HepG2 (cell line): Measurements from ENCODE around the gene RPRD2. TPM values are rescaled to one million over a fixed set of nuclear protein-coding genes. Genes with fewer than 3 reads are reported as not detected.

Source experiments
- BORCS8-MEF2B ChIP-seq: sonication (generic); formaldehyde crosslinking; IDR thresholded peaks from 2 replicates; pipeline ENCODE4 v1.8.0; 2022; ENCODE audit warnings: mild to moderate bottlenecking, missing genetic modification reagents
- GATAD2A ChIP-seq: IDR thresholded peaks from 2 replicates; pipeline ENCODE4 v1.6.1; 2016
- KAT8 ChIP-seq: IDR thresholded peaks from 2 replicates; pipeline ENCODE4 v1.6.1; 2016; ENCODE audit warnings: missing genetic modification reagents, missing compliant biosample characterization
- KLF9 ChIP-seq: IDR thresholded peaks from 2 replicates; pipeline ENCODE4 v1.6.1; 2016; ENCODE audit warnings: low read depth
- MTA1 ChIP-seq: sonication (generic); formaldehyde crosslinking; IDR thresholded peaks from 2 replicates; pipeline ENCODE4 v1.4.0; 2020; ENCODE audit warnings: missing genetic modification reagents, mild to moderate bottlenecking, borderline replicate concordance
- NBN ChIP-seq: fragments of 450-650 bp; conservative IDR thresholded peaks from 2 replicates; pipeline ENCODE4 v1.6.1; 2017
- NFATC3 ChIP-seq: sonication (generic); formaldehyde crosslinking; IDR thresholded peaks from 2 replicates; pipeline ENCODE4 v1.5.1; 2020; ENCODE audit warnings: mild to moderate bottlenecking, missing genetic modification reagents
- POGZ ChIP-seq: sonication (generic); formaldehyde crosslinking; IDR thresholded peaks from 2 replicates; pipeline ENCODE4 v1.4.0; 2020; ENCODE audit warnings: mild to moderate bottlenecking, missing genetic modification reagents
- SALL1 ChIP-seq: sonication (generic); formaldehyde crosslinking; IDR thresholded peaks from 2 replicates; pipeline ENCODE4 v1.8.0; 2022; ENCODE audit warnings: mild to moderate bottlenecking, missing genetic modification reagents
- SRSF4 ChIP-seq: fragments of 200-400 bp; formaldehyde crosslinking; IDR thresholded peaks from one replicate; pipeline ENCODE4 v1.6.1; 2018; ENCODE audit warnings: mild to moderate bottlenecking, low read depth, low read length, moderate library complexity; ENCODE audit not compliant: poor library complexity, severe bottlenecking
- ZNF160 ChIP-seq: sonication (generic); formaldehyde crosslinking; IDR thresholded peaks from 2 replicates; pipeline ENCODE4 v1.8.0; 2022; ENCODE audit warnings: mild to moderate bottlenecking, inconsistent platforms, missing genetic modification reagents
- ZNF3 ChIP-seq: IDR thresholded peaks from 2 replicates; pipeline ENCODE4 v1.7.0; 2017; ENCODE audit warnings: inconsistent platforms
- ZNF331 ChIP-seq: sonication (generic); formaldehyde crosslinking; IDR thresholded peaks from 2 replicates; pipeline ENCODE4 v1.4.0; 2020; ENCODE audit warnings: missing genetic modification reagents
- ZNF441 ChIP-seq: sonication (generic); formaldehyde crosslinking; IDR thresholded peaks from 2 replicates; pipeline ENCODE4 v1.7.0; 2021; ENCODE audit warnings: missing genetic modification reagents, borderline replicate concordance
- ZNF510 ChIP-seq: sonication (generic); formaldehyde crosslinking; IDR thresholded peaks from 2 replicates; pipeline ENCODE4 v1.4.0; 2020; ENCODE audit warnings: low read depth, mild to moderate bottlenecking, missing genetic modification reagents
- ZNF619 ChIP-seq: sonication (generic); formaldehyde crosslinking; IDR thresholded peaks from 2 replicates; pipeline ENCODE4 v1.4.0; 2020; ENCODE audit warnings: mild to moderate bottlenecking, missing genetic modification reagents
- ZNF879 ChIP-seq: sonication (generic); formaldehyde crosslinking; IDR thresholded peaks from 2 replicates; pipeline ENCODE4 v1.8.1; 2023; ENCODE audit warnings: missing genetic modification reagents
- ZZZ3 ChIP-seq: sonication (generic); formaldehyde crosslinking; IDR thresholded peaks from 2 replicates; pipeline ENCODE4 v1.4.0; 2020; ENCODE audit warnings: missing genetic modification reagents, mild to moderate bottlenecking, borderline replicate concordance
- polyA plus RNA-seq, 8 experiments: library from polyadenylated mRNA; depleted of rRNA in 3 of 8; stranded (reverse) in 7 of 8; unstranded in 1 of 8; fragments of >200 nt; fragmentation: Illumina TruSeq in 4 of 8; extraction: Trizol in 4 of 8; gene quantifications; 2 replicates each; pipeline versions ENCODE4 v1.2.1 to v1.2.3, GENCODE V29; 2011 to 2016; ENCODE audit warnings: low read depth in 4 of 8, missing spikeins in 1 of 8, mixed read lengths in 1 of 8; ENCODE audit not compliant: insufficient read depth in 1 of 8
- total RNA-seq, 5 experiments: library from RNA; depleted of rRNA; stranded (reverse); fragments of >200 nt; fragmentation: Illumina TruSeq; extraction: Trizol; gene quantifications; 2 replicates each; pipeline ENCODE4 v1.2.3, GENCODE V29; 2016; ENCODE audit warnings: low read depth in 1 of 5
- TF ChIP-seq, protein P1 (sequence below): sonication (generic); formaldehyde crosslinking; IDR thresholded peaks from 2 replicates; pipeline ENCODE4 v1.4.0; 2020; ENCODE audit warnings: missing genetic modification reagents
- TF ChIP-seq, protein P2 (sequence below): sonication (generic); formaldehyde crosslinking; IDR thresholded peaks from 2 replicates; pipeline ENCODE4 v1.8.0; 2022; ENCODE audit warnings: mild to moderate bottlenecking, missing genetic modification reagents; ENCODE audit not compliant: insufficient replicate concordance
- TF ChIP-seq, protein P3 (sequence below): fragments of 450-650 bp; IDR thresholded peaks from 2 replicates; pipeline ENCODE4 v1.6.1; 2017; ENCODE audit warnings: mild to moderate bottlenecking
- TF ChIP-seq, protein P4 (sequence below): sonication (generic); formaldehyde crosslinking; IDR thresholded peaks from 2 replicates; pipeline ENCODE4 v1.8.1; 2023; ENCODE audit warnings: missing genetic modification reagents, mild to moderate bottlenecking, borderline replicate concordance
- TF ChIP-seq, protein P5 (sequence below): sonication (generic); formaldehyde crosslinking; IDR thresholded peaks from 2 replicates; pipeline ENCODE4 v1.4.0; 2020; ENCODE audit warnings: missing genetic modification reagents

Gene RPRD2
- total and polyA plus RNA-seq, 2 of the 13 experiments (the other 11 are each of a cell fraction or from before 2014, with no cell fraction given): 8.0 to 8.9 TPM

DNA sequence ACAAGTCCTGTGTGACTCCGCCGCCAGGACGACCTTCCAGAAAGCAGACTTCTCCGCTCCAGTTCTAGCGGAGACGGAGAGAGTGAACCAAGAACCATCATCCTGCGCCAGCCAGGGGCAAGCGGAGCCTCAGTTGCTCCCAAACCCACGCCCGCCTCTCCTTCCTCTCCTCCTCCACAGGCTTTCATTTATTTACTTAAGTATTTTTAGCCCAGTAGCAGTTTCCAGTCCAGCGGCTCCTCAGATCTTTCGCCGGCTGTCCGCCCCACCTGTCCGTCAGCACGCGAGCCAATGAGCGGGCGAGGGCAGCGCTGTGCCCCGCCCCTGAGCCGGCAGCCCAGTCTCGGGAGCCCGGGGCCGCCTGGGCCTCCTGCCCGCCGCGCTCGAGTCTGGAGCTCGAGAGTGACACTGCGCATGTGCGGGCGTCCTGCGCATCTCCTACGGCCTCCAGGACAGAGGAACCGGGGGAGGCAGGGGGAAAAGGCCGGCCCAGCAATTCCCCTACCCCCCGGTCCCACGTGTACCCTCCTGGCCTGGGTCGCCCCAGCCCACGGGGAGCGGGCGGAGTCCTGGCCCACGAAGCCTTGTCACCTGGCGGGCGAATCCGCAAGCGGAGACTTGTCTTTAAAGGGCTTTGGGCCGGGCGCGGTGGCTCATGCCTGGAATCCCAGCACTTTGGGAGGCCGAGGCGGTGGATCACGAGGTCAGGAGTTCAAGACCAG lies 151.5 kb downstream of the RPRD2 start, which contains the start of gene FALEC (continued):
- TF ChIP-seq POGZ (peak; percentile 68), ZNF3 (CRISPR knock-in tag) (no peak), BORCS8-MEF2B (no peak; the same call in 1 of the 2 replicates), ZNF441 (CRISPR knock-in tag) (0 out of 2 replicates have a peak, but pooled peaks have one; percentile 13), ZNF160 (CRISPR knock-in tag) (no peak), NFATC3 (CRISPR knock-in tag) (peak; percentile 10; the same call in 1 of the 2 replicates), ZNF331 (no peak), ZZZ3 (no peak), KAT8 (CRISPR knock-in tag) (no peak), NBN (no peak), ZNF879 (CRISPR knock-in tag) (no peak), ZNF510 (CRISPR knock-in tag) (no peak), MTA1 (peak; percentile 79; the same call in 1 of the 2 replicates), GATAD2A (CRISPR knock-in tag) (peak; percentile 32; the same call in 1 of the 2 replicates), SRSF4 (no peak), KLF9 (CRISPR knock-in tag) (0 out of 2 replicates have a peak, but pooled peaks have one; percentile 19), ZNF619 (CRISPR knock-in tag) (no peak), SALL1 (CRISPR knock-in tag) (peak; percentile 37; the same call in 1 of the 2 replicates)
- TF ChIP-seq, protein P1, sequence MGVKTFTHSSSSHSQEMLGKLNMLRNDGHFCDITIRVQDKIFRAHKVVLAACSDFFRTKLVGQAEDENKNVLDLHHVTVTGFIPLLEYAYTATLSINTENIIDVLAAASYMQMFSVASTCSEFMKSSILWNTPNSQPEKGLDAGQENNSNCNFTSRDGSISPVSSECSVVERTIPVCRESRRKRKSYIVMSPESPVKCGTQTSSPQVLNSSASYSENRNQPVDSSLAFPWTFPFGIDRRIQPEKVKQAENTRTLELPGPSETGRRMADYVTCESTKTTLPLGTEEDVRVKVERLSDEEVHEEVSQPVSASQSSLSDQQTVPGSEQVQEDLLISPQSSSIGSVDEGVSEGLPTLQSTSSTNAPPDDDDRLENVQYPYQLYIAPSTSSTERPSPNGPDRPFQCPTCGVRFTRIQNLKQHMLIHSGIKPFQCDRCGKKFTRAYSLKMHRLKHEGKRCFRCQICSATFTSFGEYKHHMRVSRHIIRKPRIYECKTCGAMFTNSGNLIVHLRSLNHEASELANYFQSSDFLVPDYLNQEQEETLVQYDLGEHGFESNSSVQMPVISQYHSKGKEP (CRISPR knock-in tag): no peak
- TF ChIP-seq, protein P2, sequence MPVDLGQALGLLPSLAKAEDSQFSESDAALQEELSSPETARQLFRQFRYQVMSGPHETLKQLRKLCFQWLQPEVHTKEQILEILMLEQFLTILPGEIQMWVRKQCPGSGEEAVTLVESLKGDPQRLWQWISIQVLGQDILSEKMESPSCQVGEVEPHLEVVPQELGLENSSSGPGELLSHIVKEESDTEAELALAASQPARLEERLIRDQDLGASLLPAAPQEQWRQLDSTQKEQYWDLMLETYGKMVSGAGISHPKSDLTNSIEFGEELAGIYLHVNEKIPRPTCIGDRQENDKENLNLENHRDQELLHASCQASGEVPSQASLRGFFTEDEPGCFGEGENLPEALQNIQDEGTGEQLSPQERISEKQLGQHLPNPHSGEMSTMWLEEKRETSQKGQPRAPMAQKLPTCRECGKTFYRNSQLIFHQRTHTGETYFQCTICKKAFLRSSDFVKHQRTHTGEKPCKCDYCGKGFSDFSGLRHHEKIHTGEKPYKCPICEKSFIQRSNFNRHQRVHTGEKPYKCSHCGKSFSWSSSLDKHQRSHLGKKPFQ (CRISPR knock-in tag): no peak
- TF ChIP-seq, protein P3, sequence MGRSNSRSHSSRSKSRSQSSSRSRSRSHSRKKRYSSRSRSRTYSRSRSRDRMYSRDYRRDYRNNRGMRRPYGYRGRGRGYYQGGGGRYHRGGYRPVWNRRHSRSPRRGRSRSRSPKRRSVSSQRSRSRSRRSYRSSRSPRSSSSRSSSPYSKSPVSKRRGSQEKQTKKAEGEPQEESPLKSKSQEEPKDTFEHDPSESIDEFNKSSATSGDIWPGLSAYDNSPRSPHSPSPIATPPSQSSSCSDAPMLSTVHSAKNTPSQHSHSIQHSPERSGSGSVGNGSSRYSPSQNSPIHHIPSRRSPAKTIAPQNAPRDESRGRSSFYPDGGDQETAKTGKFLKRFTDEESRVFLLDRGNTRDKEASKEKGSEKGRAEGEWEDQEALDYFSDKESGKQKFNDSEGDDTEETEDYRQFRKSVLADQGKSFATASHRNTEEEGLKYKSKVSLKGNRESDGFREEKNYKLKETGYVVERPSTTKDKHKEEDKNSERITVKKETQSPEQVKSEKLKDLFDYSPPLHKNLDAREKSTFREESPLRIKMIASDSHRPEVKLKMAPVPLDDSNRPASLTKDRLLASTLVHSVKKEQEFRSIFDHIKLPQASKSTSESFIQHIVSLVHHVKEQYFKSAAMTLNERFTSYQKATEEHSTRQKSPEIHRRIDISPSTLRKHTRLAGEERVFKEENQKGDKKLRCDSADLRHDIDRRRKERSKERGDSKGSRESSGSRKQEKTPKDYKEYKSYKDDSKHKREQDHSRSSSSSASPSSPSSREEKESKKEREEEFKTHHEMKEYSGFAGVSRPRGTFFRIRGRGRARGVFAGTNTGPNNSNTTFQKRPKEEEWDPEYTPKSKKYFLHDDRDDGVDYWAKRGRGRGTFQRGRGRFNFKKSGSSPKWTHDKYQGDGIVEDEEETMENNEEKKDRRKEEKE: no peak
- TF ChIP-seq, protein P4, sequence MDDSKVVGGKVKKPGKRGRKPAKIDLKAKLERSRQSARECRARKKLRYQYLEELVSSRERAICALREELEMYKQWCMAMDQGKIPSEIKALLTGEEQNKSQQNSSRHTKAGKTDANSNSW (CRISPR knock-in tag): no peak
- TF ChIP-seq, protein P5, sequence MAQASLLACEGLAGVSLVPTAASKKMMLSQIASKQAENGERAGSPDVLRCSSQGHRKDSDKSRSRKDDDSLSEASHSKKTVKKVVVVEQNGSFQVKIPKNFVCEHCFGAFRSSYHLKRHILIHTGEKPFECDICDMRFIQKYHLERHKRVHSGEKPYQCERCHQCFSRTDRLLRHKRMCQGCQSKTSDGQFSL (CRISPR knock-in tag): no peak
